ENCODE measurements around the gene SGF29.
"Not testable (repeated sequence)": the region's sequence is repeated elsewhere in the genome, so short reads cannot be mapped to it uniquely, and the experiment has no call there.

GRCh38 chr16:28545964-28546363 is 7.8 kb upstream of the SGF29 start:
- TF ChIP-seq CTCF (IDR thresholded peaks at IDR 0.05 in 8 of 11, conservative IDR thresholded peaks at IDR 0.05 in 3 of 11); POLR2AphosphoS5 (IDR thresholded peaks at IDR 0.05): not testable (repeated sequence)

All from spleen (tissue), 7 donors.